H1 (cell line): ENCODE measurements around the gene LRBA.

ENCODE experiments used
- KDM1A ChIP-seq: fragments of 200-600, 300-600 bp; sonication (generic); IDR thresholded peaks from 2 replicates; pipeline ENCODE4 v1.7.1; 2016; ENCODE audit warnings: mild to moderate bottlenecking, low read length, borderline replicate concordance
- SIN3A ChIP-seq, 2 experiments: IDR thresholded peaks in 1 of 2; conservative IDR thresholded peaks in 1 of 2; 2 replicates each; pipeline ENCODE4 v1.6.1; 2011 to 2012; ENCODE audit warnings: low read length in 2 of 2, improper control_type of control experiment in 1 of 2, low read depth in 1 of 2, mild to moderate bottlenecking in 1 of 2
- TAF1 ChIP-seq: IDR thresholded peaks from 2 replicates; pipeline ENCODE4 v1.6.1; 2011; ENCODE audit warnings: mild to moderate bottlenecking, low read depth, low read length
- TF ChIP-seq, protein P1 (sequence below): IDR thresholded peaks from 2 replicates; pipeline ENCODE4 v1.6.1; 2012; ENCODE audit warnings: inconsistent platforms

- TF ChIP-seq TAF1 (no peak), SIN3A (conservative IDR thresholded peaks at IDR 0.05 in 1 of 2, IDR thresholded peaks at IDR 0.05 in 1 of 2; ENCODE audit: low read depth in 1 of 2, low read length in 2 of 2) (no peak), KDM1A (no peak)
- TF ChIP-seq, protein P1, sequence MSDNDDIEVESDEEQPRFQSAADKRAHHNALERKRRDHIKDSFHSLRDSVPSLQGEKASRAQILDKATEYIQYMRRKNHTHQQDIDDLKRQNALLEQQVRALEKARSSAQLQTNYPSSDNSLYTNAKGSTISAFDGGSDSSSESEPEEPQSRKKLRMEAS, result no peak
These were observed 567.7 kb downstream of the LRBA start for GRCh38 chr4:150447356-150447755.
